Activated T-cell treated with anti-CD3 and anti-CD28 coated beads, Interleukin-2, amount 50 U/mL, for 48 hours (primary cell): ENCODE results near the gene ARHGAP4.

Experiments used
- DNase-seq, 2 experiments: peaks; one replicate each; pipeline ENCODE4 v3.0.0-alpha.2; 2020

The ARHGAP4 gene

DNA sequence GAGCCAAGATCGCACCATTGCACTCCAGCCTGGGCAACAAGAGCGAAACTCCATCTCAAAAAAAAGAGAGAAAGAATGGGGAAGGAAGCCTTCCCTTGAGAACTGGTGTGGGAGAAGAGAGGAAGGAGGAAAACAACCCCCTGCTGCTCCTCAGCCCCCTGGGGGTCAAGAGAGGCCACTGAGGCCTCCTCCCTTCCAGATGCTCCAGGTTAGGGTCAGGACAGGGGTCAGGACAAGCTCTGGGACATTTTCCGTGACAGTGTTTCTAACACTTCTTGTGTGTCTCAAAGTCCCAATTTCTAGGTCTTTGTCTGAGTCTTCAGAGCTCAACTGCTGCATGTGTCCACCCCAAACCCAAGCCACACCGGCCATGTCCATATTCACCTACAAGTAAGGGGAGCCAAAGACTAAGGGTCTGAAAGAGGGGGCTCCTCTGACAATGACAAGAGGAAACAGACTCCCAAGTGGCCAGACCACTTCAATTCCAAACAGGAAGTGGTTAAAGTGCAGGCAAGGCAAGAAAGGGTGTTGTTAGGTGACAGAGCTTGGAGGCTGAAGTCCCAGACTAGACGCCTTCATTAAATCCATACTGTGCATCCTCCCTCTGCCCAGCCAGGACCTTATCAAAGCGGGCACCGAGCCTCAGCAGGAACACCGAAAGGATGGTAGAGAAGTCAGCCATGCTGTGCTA is 48.3 kb downstream of the ARHGAP4 start:
- no peak for DNase-seq

DNA sequence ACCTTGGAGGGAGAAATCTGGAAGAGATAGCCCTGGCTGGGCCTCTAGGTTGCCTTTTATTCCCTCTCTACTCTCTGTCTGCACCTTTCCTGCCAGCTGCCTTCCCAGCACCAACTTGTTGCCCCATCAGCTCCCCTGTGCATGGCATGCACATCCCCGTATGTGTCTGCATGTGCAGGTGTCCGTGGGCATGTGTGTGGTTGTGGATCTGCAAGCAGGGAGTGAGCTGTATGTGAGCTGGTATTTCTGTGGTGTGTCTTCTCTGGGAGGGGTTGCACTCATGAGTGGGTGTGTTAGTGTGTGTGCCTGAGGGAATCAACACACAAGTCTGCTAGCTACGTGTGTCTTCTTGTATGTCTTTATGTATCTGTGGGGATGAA is 50.0 kb downstream of the ARHGAP4 start:
- no peak for DNase-seq

DNA sequence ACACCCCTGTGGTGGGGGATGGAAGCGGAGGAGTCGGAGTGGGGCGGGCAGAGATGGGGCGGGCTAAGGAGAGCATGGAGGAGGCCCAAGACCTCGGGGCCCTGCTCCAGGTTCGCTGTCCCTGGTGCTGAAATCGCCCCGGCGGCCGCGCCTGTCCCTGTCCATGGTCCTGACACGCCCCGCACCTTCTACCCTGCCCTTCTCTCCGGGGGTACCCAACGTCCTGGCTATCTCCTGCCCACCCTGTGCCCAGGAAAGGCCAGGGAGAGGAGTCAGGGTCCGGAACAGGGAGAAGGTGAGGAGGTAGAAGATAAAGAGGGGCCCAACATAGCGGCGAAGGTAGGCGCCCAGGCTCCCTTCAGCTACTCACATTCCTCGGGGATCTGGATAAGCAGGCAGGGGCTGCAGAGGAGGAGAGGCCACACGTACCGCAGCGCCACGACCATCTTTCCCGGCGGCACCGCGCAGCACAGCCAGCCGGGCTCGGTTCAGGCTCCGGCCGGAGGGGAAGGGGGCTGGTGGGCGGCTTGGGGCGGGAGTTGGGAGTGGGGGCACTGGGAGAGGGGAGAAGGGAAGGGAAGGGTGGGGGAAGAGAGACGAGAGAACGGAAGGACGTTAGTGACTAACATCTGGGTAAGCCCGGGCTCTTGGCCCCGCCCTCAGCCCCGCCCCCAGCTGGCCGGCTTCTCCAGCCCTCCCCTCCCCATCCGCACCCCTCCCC is 50.5 kb downstream of the ARHGAP4 start:
- DNase-seq = peak; percentile 74 to 80

DNA sequence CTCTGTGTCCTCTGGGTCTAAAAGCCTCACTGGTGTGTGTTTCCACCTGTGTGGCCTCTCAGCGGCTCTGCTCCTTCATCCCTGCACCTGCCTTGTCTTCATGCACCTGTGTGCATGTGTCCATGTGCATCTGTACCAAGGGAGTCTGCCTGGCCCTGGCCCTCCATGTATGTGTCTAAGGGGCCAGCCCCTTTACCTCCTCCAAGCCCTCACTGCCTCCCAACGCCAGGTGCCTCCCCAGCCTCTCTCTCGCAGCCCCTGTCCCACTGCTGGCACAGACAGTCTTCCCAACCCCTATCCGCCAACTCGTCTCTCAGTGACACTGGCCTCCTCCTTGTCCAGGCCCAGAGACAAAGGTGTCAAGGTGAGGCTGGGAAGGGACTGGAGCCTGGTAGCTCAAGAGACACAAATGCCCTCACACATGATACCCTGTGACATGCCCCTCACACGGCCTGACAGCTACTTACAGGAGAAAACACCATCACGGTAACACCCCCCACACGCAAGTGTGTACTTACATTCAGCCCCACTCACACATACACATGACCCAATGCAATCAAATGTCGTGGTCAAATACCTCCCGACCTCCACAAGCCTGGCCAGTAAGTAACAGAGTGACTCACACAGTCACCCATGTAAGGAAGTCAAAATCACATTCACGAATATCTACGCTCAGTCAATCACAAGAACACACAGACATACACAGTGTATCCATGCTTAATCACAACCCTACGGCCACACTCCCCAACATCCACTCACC is 51.5 kb downstream of the ARHGAP4 start:
- no peak for DNase-seq

DNA sequence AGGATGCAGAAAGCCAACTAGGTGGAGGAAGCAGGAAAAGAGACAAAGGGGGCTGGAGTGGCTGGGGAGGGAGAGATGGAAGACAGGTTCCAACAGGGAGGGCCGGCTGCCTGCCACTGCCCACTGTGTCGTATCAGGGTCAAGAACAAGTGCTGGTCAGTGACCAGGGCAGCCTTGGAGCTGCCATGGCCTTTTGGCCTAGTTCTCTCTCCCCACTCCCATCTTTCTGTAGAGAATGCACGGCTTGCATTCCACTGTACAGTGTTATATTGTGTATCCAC is 52.0 kb downstream of the ARHGAP4 start:
- DNase-seq = no peak

DNA sequence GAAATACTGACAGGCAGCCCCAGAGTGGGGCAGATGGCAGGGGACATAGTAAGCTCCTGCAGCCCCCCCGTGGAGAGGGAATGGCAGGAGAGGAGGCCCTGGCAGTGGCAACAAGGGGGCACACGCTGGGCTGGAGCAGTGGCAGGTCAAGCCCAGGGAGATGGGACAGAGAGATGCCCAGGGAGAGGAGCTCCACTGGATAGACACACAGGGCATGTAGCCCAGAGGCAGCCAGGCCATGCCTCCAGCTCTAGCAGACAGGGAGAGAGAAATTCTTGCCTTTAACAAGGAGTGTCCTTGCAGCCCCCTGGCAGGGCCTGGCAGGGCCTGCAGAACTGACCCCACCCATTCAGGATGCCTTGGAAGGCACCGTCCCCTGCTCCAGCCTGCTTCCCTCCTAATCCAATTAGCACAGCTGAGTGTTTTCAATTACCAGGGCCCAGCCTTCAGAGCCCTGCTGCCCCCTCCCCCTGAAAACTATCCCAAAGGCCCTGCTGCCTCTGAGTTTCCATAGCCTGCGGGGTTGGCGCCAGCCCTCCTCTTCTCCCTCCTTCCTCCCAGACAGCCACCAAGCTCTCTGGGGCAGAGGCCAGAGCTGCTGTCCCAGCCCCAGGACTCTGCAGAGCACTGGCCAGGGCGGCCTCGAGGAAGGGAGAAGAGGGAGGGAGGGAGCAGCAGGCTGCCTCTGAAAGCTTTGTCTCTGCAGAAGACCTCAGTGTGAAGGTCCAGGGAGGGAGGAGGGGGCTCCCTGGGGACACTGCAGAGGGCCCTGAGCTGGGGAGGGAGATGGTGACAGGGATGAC is 52.6 kb downstream of the ARHGAP4 start:
- no peak for DNase-seq

DNA sequence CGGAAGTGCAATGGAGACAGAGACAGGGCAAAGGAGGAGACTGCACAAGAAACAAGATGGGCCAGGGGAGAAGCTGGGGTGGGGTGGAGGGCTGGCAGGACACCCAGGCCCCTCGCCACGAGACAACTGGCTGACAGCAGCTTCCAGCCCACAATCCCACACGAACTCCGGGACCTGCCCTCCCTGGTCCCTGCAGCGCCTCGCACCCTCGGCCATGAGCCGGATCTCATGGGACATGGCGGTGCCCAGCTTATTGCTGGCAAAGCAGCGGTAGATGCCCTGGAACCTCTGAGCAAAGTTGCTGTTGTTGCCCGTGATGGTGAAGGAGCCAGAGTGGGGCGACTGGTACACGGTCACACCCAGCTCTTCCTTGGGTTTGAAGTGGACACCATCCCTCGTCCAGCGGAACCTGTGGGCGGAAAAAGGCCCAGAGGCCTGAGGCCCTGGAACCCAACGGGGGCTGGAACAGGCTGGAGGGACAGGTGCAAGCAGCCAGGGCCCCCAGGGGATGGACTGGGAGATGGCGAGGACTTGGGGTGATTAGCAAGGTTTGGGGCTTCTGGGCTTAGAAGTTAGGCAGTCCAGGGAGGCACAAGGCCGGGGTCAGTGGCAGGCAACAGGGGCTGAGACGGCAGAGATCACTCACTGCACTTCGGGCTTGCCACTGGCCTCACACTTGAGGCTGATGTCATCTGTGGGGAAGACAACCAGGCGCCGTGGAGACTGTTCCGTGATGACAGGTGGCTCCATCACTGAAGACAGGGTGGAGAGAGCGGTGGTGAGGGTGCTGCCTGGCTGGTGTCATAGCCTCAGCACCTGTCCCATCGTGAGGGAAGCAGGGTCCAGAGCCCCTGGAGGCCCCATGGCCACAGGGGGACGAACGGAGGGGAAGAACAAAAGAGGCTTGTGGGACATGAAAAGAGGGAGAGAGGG is 53.9 kb downstream of the ARHGAP4 start:
- no peak for DNase-seq

- no peak for DNase-seq
Observed at GRCh38 chrX:153871451-153871850, 54.6 kb downstream of the ARHGAP4 start.

GRCh38 chrX:153870791-153871360 is 55.2 kb downstream of the ARHGAP4 start:
- no peak for DNase-seq

DNA sequence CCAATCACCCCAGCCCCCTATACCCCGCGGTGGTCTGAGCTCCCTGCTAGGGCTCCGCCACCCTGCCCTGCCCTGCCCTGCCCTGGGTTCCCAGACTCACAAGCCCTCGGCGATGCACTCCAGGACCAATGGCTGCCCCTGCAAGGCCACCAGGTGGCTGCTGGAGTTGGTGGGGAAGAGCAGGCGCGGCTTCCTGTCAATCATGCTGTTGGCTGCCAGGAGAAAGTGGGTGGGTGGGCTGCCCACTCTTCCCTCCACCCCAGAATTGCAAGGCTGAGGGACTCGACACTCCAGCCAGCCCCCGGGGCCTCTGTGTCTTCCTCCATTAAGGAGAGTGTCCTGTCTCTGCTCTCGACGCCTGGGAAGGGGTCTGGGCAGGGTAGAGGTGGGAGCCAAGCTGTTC is 55.8 kb downstream of the ARHGAP4 start:
- no peak for DNase-seq

- no peak for DNase-seq
Observed at GRCh38 chrX:153869473-153870287, 56.4 kb downstream of the ARHGAP4 start.

DNA sequence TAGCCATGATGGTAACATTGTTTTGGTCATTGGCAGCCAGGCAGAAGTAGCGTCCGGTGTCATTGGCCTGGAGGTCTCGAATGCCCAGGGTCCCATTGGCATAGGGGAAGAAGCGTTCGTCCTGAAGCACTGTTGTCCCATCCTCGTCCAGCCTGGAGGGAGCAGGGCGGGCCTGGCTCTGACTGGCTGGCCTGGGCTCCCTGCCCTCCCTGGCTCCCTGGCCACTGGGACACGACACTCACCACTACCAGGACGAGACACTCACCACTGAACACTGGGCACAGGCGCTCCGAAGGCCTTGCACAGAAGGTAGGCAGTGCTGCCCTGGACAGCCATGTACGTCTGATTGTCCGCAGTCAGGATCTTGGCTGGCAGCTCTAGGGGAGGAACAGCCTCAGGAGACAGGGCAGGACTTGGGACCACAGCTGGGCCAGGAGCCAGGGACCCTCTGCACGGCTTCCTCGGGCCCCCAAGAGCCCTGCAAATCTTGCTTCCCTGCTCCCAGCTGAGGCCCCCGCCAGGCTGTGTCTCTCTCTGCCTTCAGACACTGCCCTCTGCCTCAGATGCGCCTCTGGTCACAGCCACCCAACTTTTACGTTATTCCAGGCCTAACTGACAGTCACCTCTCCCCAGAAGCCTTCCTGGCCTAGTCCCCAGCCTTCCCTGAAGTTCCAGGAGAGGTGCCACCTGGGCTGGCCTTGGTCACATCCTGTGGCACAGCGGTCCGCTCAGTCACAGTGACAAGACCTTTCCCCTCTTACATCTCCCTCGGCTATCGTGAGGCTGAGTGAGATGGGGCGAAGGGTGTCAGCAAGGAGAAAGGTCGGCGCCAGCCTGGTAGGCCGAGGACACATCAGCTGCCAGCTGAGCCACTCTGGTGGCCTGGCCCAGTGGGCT is 57.2 kb downstream of the ARHGAP4 start:
- DNase-seq = peak in 1 of 2 experiments; percentile 10

DNA sequence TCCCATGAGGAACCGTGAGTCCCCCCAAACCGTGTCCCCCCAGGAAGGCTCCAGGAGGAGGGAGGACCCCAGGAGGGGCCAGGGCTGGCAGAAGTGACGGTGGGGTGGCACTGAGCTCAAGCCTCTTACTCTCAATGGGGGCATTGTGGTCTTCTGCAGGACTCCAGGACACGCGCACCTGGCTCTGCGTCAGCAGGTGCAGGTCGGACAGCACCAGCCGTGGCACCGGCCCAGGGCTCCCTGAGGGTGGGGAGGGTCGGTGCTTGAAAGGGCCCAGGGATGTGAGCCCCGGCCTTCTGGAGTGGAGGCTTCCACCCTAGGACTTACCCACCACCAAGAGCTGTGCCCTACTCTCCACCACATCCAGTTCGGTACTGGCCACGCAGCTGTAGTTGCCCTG is 58.4 kb downstream of the ARHGAP4 start:
- DNase-seq = peak in 1 of 2 experiments; percentile 10

DNA sequence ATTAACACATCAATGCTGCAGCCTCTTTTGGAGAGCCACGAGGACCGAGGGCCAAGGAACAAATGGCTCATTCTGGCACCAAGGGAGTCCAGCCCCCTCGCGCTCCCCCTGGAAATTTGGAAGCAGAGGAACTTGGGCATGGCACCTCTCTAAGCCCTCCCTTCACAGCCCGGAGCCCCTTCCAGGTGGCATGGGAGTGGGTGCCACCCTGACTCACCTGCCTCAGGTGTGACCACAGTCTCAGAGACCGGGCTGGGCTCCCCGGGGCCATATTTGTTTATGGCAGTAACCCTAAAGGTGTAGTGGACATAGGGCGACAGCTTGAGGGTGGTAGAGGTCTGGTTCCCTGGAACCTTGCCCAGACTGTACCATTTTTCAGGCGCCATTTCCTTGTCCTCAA is 58.9 kb downstream of the ARHGAP4 start:
- DNase-seq = no peak

- DNase-seq = no peak
Observed at GRCh38 chrX:153866302-153867019, 59.6 kb downstream of the ARHGAP4 start.

GRCh38 chrX:153865685-153866084 is 60.4 kb downstream of the ARHGAP4 start:
- no peak for DNase-seq

DNA sequence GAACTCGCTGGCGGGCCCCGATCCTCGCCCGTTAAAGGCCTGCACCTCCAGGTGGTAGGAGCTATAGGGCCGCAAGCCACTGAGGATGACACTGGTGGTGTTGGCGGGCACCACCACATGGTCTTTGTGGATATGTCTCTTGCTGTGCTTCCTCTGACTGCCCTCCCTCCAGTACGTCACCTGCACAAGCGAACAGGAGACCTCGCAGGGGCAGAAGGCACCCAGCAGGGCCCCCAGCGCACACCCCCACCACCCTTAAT is 60.8 kb downstream of the ARHGAP4 start:
- DNase-seq = no peak

DNA sequence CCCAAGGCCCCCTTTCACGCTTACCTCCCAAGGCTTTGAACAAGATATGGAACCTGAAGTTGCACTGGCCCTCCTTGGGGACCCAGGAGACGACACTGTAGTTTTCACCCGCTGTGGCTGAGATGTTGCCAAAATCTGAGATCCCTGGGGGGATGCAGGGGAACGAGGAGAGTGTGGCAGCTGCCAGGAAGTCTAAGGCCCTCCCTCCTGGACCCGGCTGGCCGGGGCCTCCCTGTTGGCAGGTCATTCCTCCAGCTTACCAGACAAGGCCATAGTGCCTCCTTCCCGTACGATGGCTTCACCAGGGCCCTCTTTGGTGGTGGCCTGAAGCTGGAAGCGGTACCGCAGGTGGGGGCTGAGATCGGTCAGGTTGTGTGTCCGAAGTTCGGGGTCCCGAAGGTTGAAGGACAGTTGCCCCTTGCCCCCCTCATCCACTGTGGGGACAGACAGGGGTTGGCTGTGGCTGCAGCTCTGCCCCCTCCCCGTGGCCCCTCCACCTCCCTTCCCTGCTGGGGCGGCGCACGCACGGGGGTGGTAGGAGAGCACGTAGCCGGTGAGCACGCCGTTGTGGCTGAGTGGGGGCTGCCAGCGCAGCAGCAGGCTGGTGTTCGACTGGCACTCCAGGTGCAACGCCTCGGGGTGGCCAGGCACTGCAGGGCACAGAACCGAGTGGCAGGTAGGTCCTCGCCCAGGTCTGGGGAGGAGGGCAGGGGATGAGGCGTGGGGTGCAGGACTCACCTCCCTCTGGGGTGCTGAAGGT is 61.3 kb downstream of the ARHGAP4 start:
- no peak for DNase-seq

DNA sequence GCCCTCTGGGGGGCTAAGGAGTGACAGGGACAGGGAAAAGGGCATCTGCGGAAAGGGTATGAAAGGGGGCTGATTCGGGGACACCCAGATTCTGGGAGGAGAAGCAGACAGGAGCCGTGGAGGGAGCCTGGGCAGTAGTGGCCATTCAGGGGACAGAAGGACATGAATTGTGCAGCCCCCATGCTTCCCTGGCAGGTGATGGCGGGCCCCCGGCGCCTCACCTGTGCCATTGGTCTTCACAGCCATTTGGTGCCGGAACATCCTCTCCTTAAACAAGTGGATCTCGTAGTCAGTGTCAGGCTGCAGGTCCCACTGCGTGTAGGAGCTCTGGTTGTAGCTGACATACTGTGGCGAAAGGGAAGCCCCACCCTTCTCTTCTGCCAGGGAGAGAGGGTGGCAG is 62.0 kb downstream of the ARHGAP4 start:
- DNase-seq = peak in 1 of 2 experiments; percentile 14
